A549 treated with GW870086 at 1 μM for 4 hours (cell line): ENCODE data around the gene TAF15. TPM values are rescaled to one million over a fixed set of nuclear protein-coding genes. Genes with fewer than 3 reads are reported as not detected.

ENCODE experiments used
- total RNA-seq: library from RNA; stranded (reverse); fragments of 200-300 nt; extraction: Qiagen RNA extraction; gene quantifications from 5 replicates; pipeline ENCODE4 v1.2.3, GENCODE V29; 2022; ENCODE audit warnings: low read depth

The TAF15 gene
- total RNA-seq, result 204 to 217 TPM (median 207 TPM) in 5 replicates

GRCh38 chr17:35808962-35809854 lies at the start of gene TAF15:
Gene TAF15, plus strand, starts transcription at chr17:35809484. Its CDS starts 86 bp downstream, at chr17:35809570.

GRCh38 chr17:35760587-35760986 lies 48.7 kb upstream of the TAF15 start, which contains the start of gene C17orf50:
Gene C17orf50, plus strand, starts transcription at chr17:35760887. Its CDS starts 55 bp downstream, at chr17:35760942.

GRCh38 chr17:35795007-35795870 lies 14.0 kb upstream of the TAF15 start, which contains the start of gene MMP28:
Gene MMP28, minus strand, starts transcription at chr17:35795641. Its CDS starts 264 bp downstream, at chr17:35795377.

GRCh38 chr17:35868737-35869136 lies 59.5 kb downstream of the TAF15 start, which contains the start of gene HEATR9:
Gene HEATR9, minus strand, starts transcription at chr17:35868891. Its CDS starts 149 bp downstream, at chr17:35868742.

GRCh38 chr17:35879773-35880654 lies 70.7 kb downstream of the TAF15 start, which contains the start of gene CCL5:
Gene CCL5, minus strand, starts transcription at chr17:35880360.

Other genes starting within 250 kb of the TAF15 start
- gene SLFN14, start 248.7 kb upstream of the TAF15 start, total RNA-seq, result not detected in 5 replicates
- gene PEX12, start 230.9 kb upstream of the TAF15 start, total RNA-seq, result 6.6 to 9.2 TPM (median 7.5 TPM) in 5 replicates
- 119 to 148 TPM (median 137 TPM) in 5 replicates for gene AP2B1, start 222.2 kb upstream of the TAF15 start, total RNA-seq
- 0.09 to 0.38 TPM (median 0.15 TPM) in 4 of 5 replicates, not detected in the other for gene RASL10B, start 77.8 kb upstream of the TAF15 start, total RNA-seq
- gene GAS2L2, start 56.2 kb upstream of the TAF15 start, total RNA-seq, result 0.07 to 0.12 TPM (median 0.09 TPM) in 3 of 5 replicates, not detected in the others
- gene C17orf50, start 48.6 kb upstream of the TAF15 start, total RNA-seq, result 0.14 to 0.48 TPM (median 0.30 TPM) in 5 replicates
- gene MMP28, start 13.8 kb upstream of the TAF15 start, total RNA-seq, result 5.5 to 10.2 TPM (median 8.6 TPM) in 5 replicates
- not detected in 5 replicates for gene HEATR9, start 59.4 kb downstream of the TAF15 start, total RNA-seq
- gene CCL5, start 70.9 kb downstream of the TAF15 start, total RNA-seq, result 0.61 to 1.8 TPM (median 1.2 TPM) in 5 replicates
- 2.6 to 3.6 TPM (median 2.9 TPM) in 5 replicates for gene RDM1, start 121.3 kb downstream of the TAF15 start, total RNA-seq
- not detected in 5 replicates for gene LYZL6, start 134.2 kb downstream of the TAF15 start, total RNA-seq
- not detected in 5 replicates for gene CCL16, start 172.0 kb downstream of the TAF15 start, total RNA-seq
- gene CCL14, start 177.2 kb downstream of the TAF15 start, total RNA-seq, result not detected in 5 replicates
- not detected in 5 replicates for gene CCL15, start 192.1 kb downstream of the TAF15 start, total RNA-seq
- gene CCL23, start 208.5 kb downstream of the TAF15 start, total RNA-seq, result not detected in 5 replicates